Epithelial cell of proximal tubule (primary cell): ENCODE data around the gene EPB42. TPM values are rescaled to one million over a fixed set of nuclear protein-coding genes. Genes with fewer than 3 reads are reported as not detected.
"Not testable (repeated sequence)": the region's sequence is repeated elsewhere in the genome, so short reads cannot be mapped to it uniquely, and the experiment has no call there.

ENCODE experiments used
- DNase-seq: peaks from one replicate; pipeline ENCODE4 v3.0.0-alpha.2; 2011; ENCODE audit warnings: low read depth
- H3K4me3 ChIP-seq: 2 replicates; pipeline ENCODE4 v1.5.1; 2011; ENCODE audit warnings: low read depth, mild to moderate bottlenecking, low read length
- CTCF ChIP-seq: conservative IDR thresholded peaks from 2 replicates; pipeline ENCODE4 v1.5.1; 2012; ENCODE audit warnings: low read depth, mild to moderate bottlenecking, low read length
- total RNA-seq: library from RNA; depleted of rRNA; stranded (reverse); fragments of >200 nt; gene quantifications from 2 replicates; pipeline ENCODE4 v1.2.3, GENCODE V29; 2015

Gene EPB42
- total RNA-seq, 1 donor from 2014 or later: not detected

- H3K4me3 ChIP-seq: no peak overlapping the region
- DNase-seq: no peak
- no peak for TF ChIP-seq CTCF
These were observed 50.9 kb downstream of the EPB42 start for GRCh38 chr15:43169888-43170287.

GRCh38 chr15:43168192-43169107 lies 52.4 kb downstream of the EPB42 start:
- peak; percentile 8 for TF ChIP-seq CTCF
- peak; percentile 66 for DNase-seq
- no peak overlapping the region for H3K4me3 ChIP-seq

DNA sequence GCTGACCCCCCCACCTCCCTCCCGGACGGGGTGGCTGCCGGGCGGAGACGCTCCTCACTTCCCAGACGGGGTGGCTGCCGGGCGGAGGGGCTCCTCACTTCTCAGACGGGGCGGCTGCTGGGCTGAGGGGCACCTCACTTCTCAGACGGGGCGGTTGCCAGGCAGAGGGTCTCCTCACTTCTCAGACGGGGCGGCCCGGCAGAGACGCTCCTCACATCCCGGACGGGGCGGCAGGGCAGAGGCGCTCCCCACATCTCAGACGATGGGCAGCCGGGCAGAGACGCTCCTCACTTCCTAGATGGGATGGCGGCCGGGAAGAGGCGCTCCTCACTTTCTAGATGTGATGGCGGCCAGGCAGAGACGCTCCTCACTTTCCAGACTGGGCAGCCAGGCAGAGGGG lies 53.6 kb downstream of the EPB42 start:
- not testable (repeated sequence) for DNase-seq, H3K4me3 ChIP-seq

DNA sequence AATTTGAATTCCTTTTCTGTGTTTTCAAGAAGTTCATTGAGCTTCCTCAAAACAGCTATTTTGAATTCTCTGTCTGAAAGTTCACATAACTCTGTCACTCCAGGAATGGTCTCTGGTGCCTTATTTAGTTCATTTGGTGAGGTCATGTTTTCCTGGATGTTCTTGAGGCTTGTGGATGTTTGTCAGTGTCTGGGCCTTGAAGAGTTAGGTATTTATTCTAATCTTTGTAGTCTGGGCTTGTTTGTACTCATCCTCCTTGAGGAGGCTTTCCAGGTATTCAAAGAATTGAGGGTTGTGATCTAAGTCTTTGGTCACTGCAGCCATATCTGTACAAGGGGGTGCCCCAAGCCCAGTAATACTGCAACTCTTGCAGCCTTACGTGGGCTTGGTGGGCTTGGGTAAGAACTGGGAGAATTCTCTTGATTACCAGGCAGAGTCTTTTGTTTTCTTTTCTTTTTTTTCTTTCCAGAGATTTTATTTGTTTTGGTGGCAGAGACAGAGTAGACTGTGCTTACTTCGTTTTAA lies 55.0 kb downstream of the EPB42 start:
- no peak for TF ChIP-seq CTCF
- no peak for DNase-seq

GRCh38 chr15:43153269-43153668 lies 67.5 kb downstream of the EPB42 start:
- DNase-seq: no peak
- no peak overlapping the region for H3K4me3 ChIP-seq
- no peak for TF ChIP-seq CTCF

More for the DNA sequence above, 55.0 kb downstream of the EPB42 start:
- no peak overlapping the region for H3K4me3 ChIP-seq

GRCh38 chr15:43151688-43152087 lies 69.1 kb downstream of the EPB42 start:
- DNase-seq: no peak
- TF ChIP-seq CTCF: no peak

DNA sequence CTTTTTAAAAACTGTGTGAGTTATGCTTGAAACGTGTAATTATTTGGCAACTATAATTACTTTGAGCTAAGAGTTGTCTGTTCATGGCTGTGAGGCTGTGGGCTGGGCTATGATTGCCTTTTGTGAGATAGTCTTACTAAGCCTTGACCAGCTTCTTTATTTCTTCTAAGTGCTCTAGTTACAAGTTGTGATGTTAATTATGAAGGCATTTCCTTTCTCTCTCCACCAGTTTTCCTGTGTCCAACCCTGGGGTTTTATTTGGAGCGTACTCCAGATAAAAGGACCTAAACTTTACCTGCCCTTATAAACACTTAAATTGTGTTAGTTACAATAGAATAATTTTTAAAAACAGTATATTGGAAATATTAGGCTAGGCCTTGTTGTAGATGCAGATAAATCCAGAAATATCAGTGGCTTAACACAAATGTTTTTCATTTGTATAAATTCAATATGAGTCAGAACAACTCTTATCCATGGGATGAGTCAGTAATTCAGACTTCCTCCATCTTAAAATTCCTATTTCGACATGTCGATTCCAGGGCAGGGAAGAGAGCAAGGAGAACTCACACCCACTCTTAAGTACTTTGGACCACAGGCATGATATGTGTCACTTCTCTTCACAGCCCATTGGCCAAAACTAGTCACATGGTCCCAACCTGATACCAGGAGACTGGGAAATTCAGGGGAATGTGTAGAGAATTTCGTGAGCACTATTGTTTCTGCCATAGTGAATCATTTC lies 70.5 kb downstream of the EPB42 start:
- no peak overlapping the region for H3K4me3 ChIP-seq
- DNase-seq: peak; percentile 48
- TF ChIP-seq CTCF: no peak

More at GRCh38 chr15:43151688-43152087, 69.1 kb downstream of the EPB42 start:
- no peak overlapping the region for H3K4me3 ChIP-seq

Other genes with a start within 250 kb of the EPB42 start
- gene UBR1, start 115.0 kb downstream of the EPB42 start, total RNA-seq: 10.8 and 13.7 TPM in 2 replicates
- 21.8 and 22.6 TPM in 2 replicates for gene TMEM62, start 87.4 kb downstream of the EPB42 start, total RNA-seq
- gene CCNDBP1, start 35.6 kb downstream of the EPB42 start, total RNA-seq: 39.8 and 54.5 TPM in 2 replicates
- 0.06 TPM in 1 of 2 replicates, not detected in the other for gene TGM5, start 45.9 kb upstream of the EPB42 start, total RNA-seq
- gene TGM7, start 81.2 kb upstream of the EPB42 start, total RNA-seq: not detected in 2 replicates
- gene LCMT2, start 109.6 kb upstream of the EPB42 start, total RNA-seq: 3.1 and 7.6 TPM in 2 replicates
- 15.6 and 29.1 TPM in 2 replicates for gene ZSCAN29, start 150.0 kb upstream of the EPB42 start, total RNA-seq
- 12.7 and 15.2 TPM in 2 replicates for gene TUBGCP4, start 150.1 kb upstream of the EPB42 start, total RNA-seq